GM21447 (cell line): ENCODE data around the gene ACSM2B.
"Not testable (repeated sequence)": the region's sequence is repeated elsewhere in the genome, so short reads cannot be mapped to it uniquely, and the experiment has no call there.

ENCODE experiments used
- ATAC-seq: cut with Tn5 transposase; IDR thresholded peaks from one replicate; pipeline ENCODE4 v1.9.1; 2021; ENCODE audit not compliant: unreplicated experiment

ACSM2B gene

GRCh38 chr16:20538181-20538580 is 38.0 kb downstream of the ACSM2B start:
- ATAC-seq: no peak

- ATAC-seq: not testable (repeated sequence)
Measured at GRCh38 chr16:20536669-20537068, 39.5 kb downstream of the ACSM2B start.

GRCh38 chr16:20532284-20532792 is 43.8 kb downstream of the ACSM2B start:
- not testable (repeated sequence) for ATAC-seq

- not testable (repeated sequence) for ATAC-seq
Measured at GRCh38 chr16:20531795-20532194, 44.4 kb downstream of the ACSM2B start.

- no peak for ATAC-seq
Measured at GRCh38 chr16:20520103-20520502, 56.1 kb downstream of the ACSM2B start.

- no peak for ATAC-seq
Measured at GRCh38 chr16:20519231-20519630, 56.9 kb downstream of the ACSM2B start.

- no peak for ATAC-seq
Measured at GRCh38 chr16:20517149-20517548, 59.0 kb downstream of the ACSM2B start.

- no peak for ATAC-seq
Measured at GRCh38 chr16:20515688-20516090, 60.5 kb downstream of the ACSM2B start.

- no peak for ATAC-seq
Measured at GRCh38 chr16:20510323-20510722, 65.8 kb downstream of the ACSM2B start.

GRCh38 chr16:20507280-20507679 is 68.9 kb downstream of the ACSM2B start:
- ATAC-seq: no peak

GRCh38 chr16:20504418-20504817 is 71.7 kb downstream of the ACSM2B start:
- no peak for ATAC-seq

GRCh38 chr16:20491448-20491847 is 84.7 kb downstream of the ACSM2B start:
- not testable (repeated sequence) for ATAC-seq

- ATAC-seq: not testable (repeated sequence)
Measured at GRCh38 chr16:20490994-20491393, 85.2 kb downstream of the ACSM2B start.
